Pancreas (tissue), 10 donors: Measurements from ENCODE around the gene SGMS1. TPM values are rescaled to one million over a fixed set of nuclear protein-coding genes. Genes with fewer than 3 reads are reported as not detected.
A peak's percentile ranks its signal among the peaks of the same experiment; 100 is the strongest.
"Not testable (repeated sequence)": the region's sequence is repeated elsewhere in the genome, so short reads cannot be mapped to it uniquely, and the experiment has no call there.

Experiments
- ATAC-seq, 4 donors: fragments of 200-7000 bp; cut with Tn5 transposase; one replicate each; pipeline versions ENCODE4 v1.8.0 to v1.9.1; 2020; ENCODE audit warnings: mild to moderate bottlenecking in 4 of 4, moderate library complexity in 4 of 4
- DNase-seq, 6 donors: peaks; one replicate each; pipeline ENCODE4 v3.0.0-alpha.2; 2020
- FAIRE-seq: peaks from 2 replicates; lab custom pipeline; 2012; peaks lifted over from hg19 to GRCh38; lab: Jason Lieb, UNC
- H3K27ac ChIP-seq, 4 donors: fragments of 200-600 bp; sonication (generic); 1 replicate in 3 of 4; 2 replicates in 1 of 4; pipeline versions ENCODE4 v1.5.0 to v1.8.0; 2020
- H3K27me3 ChIP-seq, 4 donors: fragments of 200-600 bp; one replicate each; pipeline ENCODE4 v1.8.0; 2021
- H3K36me3 ChIP-seq, 3 donors: fragments of 200-600 bp; sonication (generic) in 1 of 3; one replicate each; pipeline versions ENCODE4 v1.5.0 to v1.8.0; 2020 to 2021
- H3K4me1 ChIP-seq, 3 donors: fragments of 200-600 bp; one replicate each; pipeline ENCODE4 v1.8.0; 2021
- H3K4me3 ChIP-seq, 4 donors: fragments of 200-600 bp; sonication (generic) in 2 of 4; one replicate each; pipeline versions ENCODE4 v1.5.0 to v1.8.0; 2020 to 2021
- H3K9me3 ChIP-seq, 4 donors: fragments of 200-600 bp; one replicate each; pipeline ENCODE4 v1.8.0; 2021
- CTCF ChIP-seq, 4 donors: fragments of 200-600 bp; sonication (generic) in 3 of 4; IDR thresholded peaks; one replicate each; pipeline versions ENCODE4 v1.5.0 to v1.8.0; 2021; ENCODE audit warnings: antibody characterized with exemption in 4 of 4
- WGBS, 2 donors: extraction: QIAGEN DNeasy Blood & Tissue Kit; methylation state at CpG; one replicate each; pipeline ENCODE4 v1.1.7; 2013; 5-methylcytosine and 5-hydroxymethylcytosine counted together
- intact Hi-C, 3 donors: fragments of 100-400 bp; cut with DNase I; formaldehyde crosslinking; loops; one replicate each; pipeline versions ENCODE4 v1.11.1 to v1.14.2; 2022
- polyA plus RNA-seq, 2 donors: library from polyadenylated mRNA; stranded (reverse); fragments of 200-250 nt; gene quantifications; one replicate each; pipeline ENCODE4 v1.2.3, GENCODE V29; 2013
- total RNA-seq, 6 donors: library from RNA; stranded (reverse); fragmentation: NEBNext Ultra II Directional in 4 of 6; extraction: Animal tissue kit (Norgen Biotek cat#: 25700) in 4 of 6; gene quantifications; one replicate each; pipeline versions ENCODE4 v1.2.1 to v1.2.4, GENCODE V29; 2021 to 2023
- donor health status: healthy with polysubstance abuse.
- donor health status: DM: no; HTN: no; CAD: no; lungs with moderate emphysema.
- donor health status: DM: no; HTN: no; CAD: no.
- donor health status: control.
- donor health status: control.
- donor health status: Bipolar disorder and iron deficiency.
- donor health status: DM: yes; HTN: yes; CAD: no.
- donor health status: DM: no; HTN: no; CAD: no.
- donor health status: DM: no; HTN: no; CAD: no.
- donor health status: DM: yes; HTN: yes; CAD: no.

Gene SGMS1
- total and polyA plus RNA-seq, 8 donors, result 4.8 to 21.6 (median 13.2) TPM

- no peak for TF ChIP-seq CTCF (IDR thresholded peaks at IDR 0.05)
- Histone ChIP-seq H3K27me3 (no peaks in the 10 kb centered on the region), H3K4me1 (peaks cover 45 to 67% (median 66%) of the 10 kb centered on the region in 3 donors), H3K27ac (peak overlapping the region in 2 of 4 donors; percentile 78 to 83), H3K9me3 (no peaks in the 10 kb centered on the region), H3K4me3 (no peak overlapping the region), H3K36me3 (no peaks in the 10 kb centered on the region)
- no peak for DNase-seq
- 66 to 73% methylated on average over 4 of the region's 4 CpGs for WGBS, 2 donors
- intact Hi-C loops, result no loop called here
- no peak for FAIRE-seq
- ATAC-seq, result no peak
These were observed 47.4 kb downstream of the SGMS1 start for GRCh38 chr10:50576245-50576815.

GRCh38 chr10:50575477-50576244 lies 48.1 kb downstream of the SGMS1 start:
- WGBS, 2 donors, result 78 to 86% methylated on average over 5 of the region's 5 CpGs
- ATAC-seq (no peak), DNase-seq (no peak), FAIRE-seq (no peak)
- no peak for TF ChIP-seq CTCF (IDR thresholded peaks at IDR 0.05)
- no peaks in the 10 kb centered on the region for H3K9me3 ChIP-seq
- intact Hi-C loops, result no loop called here
- no peak overlapping the region for H3K4me3 ChIP-seq
- H3K27me3 ChIP-seq, result no peaks in the 10 kb centered on the region
- H3K27ac ChIP-seq, result peak overlapping the region in 1 of 4 donors; percentile 83
- no peaks in the 10 kb centered on the region for H3K36me3 ChIP-seq
- peaks cover 48 to 67% (median 64%) of the 10 kb centered on the region in 3 donors for H3K4me1 ChIP-seq

- no peak overlapping the region for H3K27ac ChIP-seq
- no peak for ATAC-seq
- FAIRE-seq, result no peak
- H3K36me3 ChIP-seq, result no peaks in the 10 kb centered on the region
- WGBS, 2 donors, result 88 to 89% methylated on average over 5 of the region's 5 CpGs
- H3K9me3 ChIP-seq, result no peaks in the 10 kb centered on the region
- peaks cover 43 to 61% (median 57%) of the 10 kb centered on the region in 3 donors for H3K4me1 ChIP-seq
- H3K27me3 ChIP-seq, result no peaks in the 10 kb centered on the region
- TF ChIP-seq CTCF (IDR thresholded peaks at IDR 0.05), result no peak
- no peak overlapping the region for H3K4me3 ChIP-seq
- intact Hi-C loops, result no loop called here
- DNase-seq, result no peak
These were observed 48.8 kb downstream of the SGMS1 start for GRCh38 chr10:50574931-50575330.

GRCh38 chr10:50574305-50574704 lies 49.5 kb downstream of the SGMS1 start:
- FAIRE-seq (no peak), ATAC-seq (no peak), DNase-seq (no peak)
- no peak for TF ChIP-seq CTCF (IDR thresholded peaks at IDR 0.05)
- Histone ChIP-seq H3K4me3 (no peak overlapping the region), H3K36me3 (no peaks in the 10 kb centered on the region), H3K4me1 (peaks cover 36 to 58% (median 50%) of the 10 kb centered on the region in 3 donors), H3K27ac (no peak overlapping the region), H3K27me3 (no peaks in the 10 kb centered on the region), H3K9me3 (no peaks in the 10 kb centered on the region)
- intact Hi-C loops, result no loop called here

GRCh38 chr10:50572017-50572491 lies 51.7 kb downstream of the SGMS1 start:
- no peak for TF ChIP-seq CTCF (IDR thresholded peaks at IDR 0.05)
- no peak overlapping the region for H3K27ac ChIP-seq
- H3K36me3 ChIP-seq, result no peaks in the 10 kb centered on the region
- H3K4me1 ChIP-seq, result peaks cover 26 to 37% (median 36%) of the 10 kb centered on the region in 3 donors
- no peak for FAIRE-seq
- ATAC-seq, result peak in 3 of 4 donors; percentile 31 to 50 (median 40)
- no peak for DNase-seq
- H3K9me3 ChIP-seq, result no peaks in the 10 kb centered on the region
- H3K27me3 ChIP-seq, result no peaks in the 10 kb centered on the region
- 48 to 61% methylated on average over 2 of the region's 2 CpGs for WGBS, 2 donors
- intact Hi-C loops, result no loop called here
- no peak overlapping the region for H3K4me3 ChIP-seq

- ATAC-seq, FAIRE-seq, H3K4me3 ChIP-seq, H3K27ac ChIP-seq, DNase-seq, H3K9me3 ChIP-seq, H3K27me3 ChIP-seq, H3K36me3 ChIP-seq: not testable (repeated sequence)
- H3K4me1 ChIP-seq, result peaks cover 26 to 55% (median 26%) of the 10 kb centered on the region in 3 donors
- intact Hi-C loops, result loop anchor here in 1 of 3 donors (5.0 kb wide), 1 partner anchor 44 kb away; no protein-coding TSS in a partner anchor
- 94 to 97% methylated on average over 4 of the region's 4 CpGs for WGBS, 2 donors
These were observed 55.0 kb downstream of the SGMS1 start for GRCh38 chr10:50568750-50569149.
